Natural killer cell (primary cell): ENCODE results near the gene IMPG2. TPM values are rescaled to one million over a fixed set of nuclear protein-coding genes. Genes with fewer than 3 reads are reported as not detected.

Experiments
- ATAC-seq, 3 donors: fragments of 150-1000 bp in 2 of 3; fragments of 200-7000 bp in 1 of 3; cut with Tn5 transposase; 1 replicate in 1 of 3; 2 replicates in 2 of 3; pipeline ENCODE4 v1.10.0; 2021; ENCODE audit warnings: mild to moderate bottlenecking in 2 of 3, moderate library complexity in 2 of 3
- DNase-seq, 2 donors: peaks; one replicate each; pipeline versions ENCODE4 v3.0.0 to v3.0.0-alpha.2; 2013 to 2021; ENCODE audit warnings: mixed read lengths in 1 of 2
- H3K27ac ChIP-seq: one replicate; pipeline ENCODE4 v1.5.1; 2013; ENCODE audit warnings: mild to moderate bottlenecking, low read length
- H3K27me3 ChIP-seq: one replicate; pipeline ENCODE4 v1.6.1; 2013; ENCODE audit warnings: low read length; ENCODE audit not compliant: control insufficient read depth, insufficient read depth
- H3K36me3 ChIP-seq: one replicate; pipeline ENCODE4 v1.6.1; 2013; ENCODE audit warnings: low read length; ENCODE audit not compliant: control insufficient read depth, insufficient read depth
- H3K4me1 ChIP-seq: one replicate; pipeline ENCODE4 v1.6.1; 2013; ENCODE audit warnings: low read length; ENCODE audit not compliant: control insufficient read depth, insufficient read depth
- H3K4me3 ChIP-seq: one replicate; pipeline ENCODE4 v1.5.1; 2013; ENCODE audit warnings: low read length
- H3K9me3 ChIP-seq: one replicate; pipeline ENCODE4 v1.6.1; 2013; ENCODE audit warnings: low read length; ENCODE audit not compliant: control insufficient read depth, insufficient read depth
- H3K27ac Mint-ChIP-seq, 2 donors: one replicate each; pipeline ENCODE4 v1.8.0; 2022; ENCODE audit warnings: mild to moderate bottlenecking in 2 of 2, mixed read lengths in 2 of 2, moderate library complexity in 1 of 2
- H3K27me3 Mint-ChIP-seq, 2 donors: one replicate each; pipeline ENCODE4 v1.8.0; 2022; ENCODE audit warnings: low read depth in 2 of 2, mixed read lengths in 2 of 2
- H3K36me3 Mint-ChIP-seq: one replicate; pipeline ENCODE4 v1.8.0; 2022; ENCODE audit warnings: mixed read lengths
- H3K4me1 Mint-ChIP-seq, 2 donors: one replicate each; pipeline ENCODE4 v1.8.0; 2022; ENCODE audit warnings: mixed read lengths in 2 of 2
- H3K4me3 Mint-ChIP-seq: one replicate; pipeline ENCODE4 v1.8.0; 2022; ENCODE audit warnings: mild to moderate bottlenecking, moderate library complexity, mixed read lengths
- H3K9me3 Mint-ChIP-seq, 2 donors: one replicate each; pipeline ENCODE4 v1.8.0; 2022; ENCODE audit warnings: mixed read lengths in 2 of 2
- CTCF ChIP-seq: fragments of 200-600 bp; IDR thresholded peaks from one replicate; pipeline ENCODE4 v1.8.0; 2022; ENCODE audit warnings: antibody characterized with exemption
- WGBS: methylation state at CpG from one replicate; pipeline ENCODE4 v1.1.7; 2013; ENCODE audit warnings: missing lambda C conversion rate; ENCODE audit not compliant: insufficient coverage; 5-methylcytosine and 5-hydroxymethylcytosine counted together
- intact Hi-C: fragments of 100-400 bp; cut with micrococcal nuclease; formaldehyde crosslinking; loops from one replicate; pipeline ENCODE4 v1.14.2; 2022
- total RNA-seq, 4 donors: library from RNA; stranded (reverse); fragments of 120-200 nt in 1 of 4; gene quantifications; one replicate each; pipeline versions ENCODE4 v1.2.3 to v1.2.4, GENCODE V29; 2013 to 2022

Gene IMPG2
- total RNA-seq, 3 donors from 2014 or later (not counting 1 experiment from before 2014, with no cell fraction given), result 0.52 to 0.73 (median 0.72) TPM

GRCh38 chr3:101271728-101272127 is 48.6 kb downstream of the IMPG2 start:
- WGBS, result 78% methylated on average over 4 of the region's 4 CpGs
- H3K9me3 ChIP-seq, result no peaks in the 10 kb centered on the region

GRCh38 chr3:101270149-101270548 is 50.2 kb downstream of the IMPG2 start:
- Mint-ChIP-seq H3K4me3 (no peak overlapping the region), H3K4me1 (no peaks in the 10 kb centered on the region), H3K27me3 (no peaks in the 10 kb centered on the region), H3K36me3 (no peaks in the 10 kb centered on the region), H3K27ac (no peak overlapping the region), H3K9me3 (no peaks in the 10 kb centered on the region)
- H3K4me3 ChIP-seq, result no peak overlapping the region
- no peaks in the 10 kb centered on the region for H3K36me3 ChIP-seq
- no peaks in the 10 kb centered on the region for H3K9me3 ChIP-seq
- DNase-seq (no peak), ATAC-seq (no peak)
- H3K27ac ChIP-seq, result no peak overlapping the region
- H3K27me3 ChIP-seq, result no peaks in the 10 kb centered on the region
- H3K4me1 ChIP-seq, result no peaks in the 10 kb centered on the region
- intact Hi-C loops, result no loop called here
- WGBS, result 61% methylated on average over 5 of the region's 5 CpGs
- no peak for TF ChIP-seq CTCF

More at GRCh38 chr3:101271728-101272127, 48.6 kb downstream of the IMPG2 start:
- no peak overlapping the region for H3K27ac Mint-ChIP-seq
- no peaks in the 10 kb centered on the region for H3K9me3 Mint-ChIP-seq
- no peak overlapping the region for H3K27ac ChIP-seq
- no peak overlapping the region for H3K4me3 ChIP-seq
- H3K36me3 ChIP-seq, result no peaks in the 10 kb centered on the region
- no peaks in the 10 kb centered on the region for H3K36me3 Mint-ChIP-seq
- H3K4me1 ChIP-seq, result no peaks in the 10 kb centered on the region
- DNase-seq, result no peak
- H3K4me1 Mint-ChIP-seq, result no peaks in the 10 kb centered on the region
- ATAC-seq, result no peak
- H3K27me3 ChIP-seq, result no peaks in the 10 kb centered on the region
- H3K27me3 Mint-ChIP-seq, result no peaks in the 10 kb centered on the region
- intact Hi-C loops, result no loop called here
- TF ChIP-seq CTCF, result no peak
- no peak overlapping the region for H3K4me3 Mint-ChIP-seq

GRCh38 chr3:101268971-101269671 is 51.3 kb downstream of the IMPG2 start:
- no peak for DNase-seq
- Histone ChIP-seq H3K27me3 (no peaks in the 10 kb centered on the region), H3K4me1 (no peaks in the 10 kb centered on the region), H3K9me3 (no peaks in the 10 kb centered on the region), H3K27ac (no peak overlapping the region), H3K36me3 (no peaks in the 10 kb centered on the region), H3K4me3 (no peak overlapping the region)
- no peaks in the 10 kb centered on the region for H3K36me3 Mint-ChIP-seq
- no peaks in the 10 kb centered on the region for H3K27me3 Mint-ChIP-seq
- H3K9me3 Mint-ChIP-seq, result no peaks in the 10 kb centered on the region
- WGBS, result 89% methylated on average over 2 of the region's 3 CpGs
- ATAC-seq, result no peak
- TF ChIP-seq CTCF, result no peak
- intact Hi-C loops, result no loop called here
- no peaks in the 10 kb centered on the region for H3K4me1 Mint-ChIP-seq
- no peak overlapping the region for H3K27ac Mint-ChIP-seq
- H3K4me3 Mint-ChIP-seq, result no peak overlapping the region

- no peaks in the 10 kb centered on the region for H3K36me3 ChIP-seq
- H3K4me3 Mint-ChIP-seq, result no peak overlapping the region
- ATAC-seq (no peak), DNase-seq (no peak)
- no peaks in the 10 kb centered on the region for H3K27me3 ChIP-seq
- no peak for TF ChIP-seq CTCF
- H3K9me3 Mint-ChIP-seq, result no peaks in the 10 kb centered on the region
- no peaks in the 10 kb centered on the region for H3K36me3 Mint-ChIP-seq
- no peak overlapping the region for H3K27ac Mint-ChIP-seq
- 93% methylated on average over 1 of the region's 2 CpGs for WGBS
- no peaks in the 10 kb centered on the region for H3K4me1 Mint-ChIP-seq
- no peaks in the 10 kb centered on the region for H3K9me3 ChIP-seq
- no peaks in the 10 kb centered on the region for H3K27me3 Mint-ChIP-seq
- H3K4me1 ChIP-seq, result no peaks in the 10 kb centered on the region
- no peak overlapping the region for H3K4me3 ChIP-seq
- no peak overlapping the region for H3K27ac ChIP-seq
- intact Hi-C loops, result no loop called here
These were observed 52.2 kb downstream of the IMPG2 start for GRCh38 chr3:101268141-101268540.
